Measurements from ENCODE around the gene NEMP1.

NEMP1 gene

DNA sequence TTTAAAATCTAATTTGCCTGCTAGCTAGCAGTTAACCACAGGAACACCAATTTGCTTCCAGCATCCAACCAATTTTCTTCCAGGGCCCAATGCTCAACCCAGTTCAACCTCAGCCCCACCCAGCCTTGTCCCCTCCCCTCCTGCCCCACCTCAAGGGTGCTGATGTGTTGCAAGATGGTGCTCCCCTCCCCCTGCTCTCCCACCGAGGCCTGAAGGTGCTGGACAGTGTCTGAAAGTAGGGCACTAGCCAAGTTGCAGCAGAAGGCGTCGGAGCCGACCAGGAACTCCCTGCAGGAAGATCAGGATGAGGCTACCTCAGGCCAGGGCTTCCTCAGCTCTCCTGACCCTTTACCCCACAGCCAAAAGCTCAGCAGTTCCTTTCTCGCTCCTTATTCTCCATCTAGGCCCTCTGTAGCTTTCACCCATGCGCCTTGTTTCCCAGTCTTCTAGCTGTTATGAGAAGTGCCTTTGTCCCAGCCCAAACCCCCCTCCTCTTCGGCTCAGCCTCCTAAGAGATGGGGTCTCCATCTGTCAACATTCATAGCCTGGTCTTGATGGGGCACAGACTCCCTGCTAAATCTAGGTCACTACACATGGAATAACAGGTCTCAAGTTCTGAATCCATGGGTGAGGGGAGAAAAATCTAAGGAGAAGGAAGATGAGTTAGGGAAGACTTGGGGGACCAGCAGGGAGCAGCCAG lies 29.0 kb upstream of the NEMP1 start:
- TF ChIP-seq, protein P1, sequence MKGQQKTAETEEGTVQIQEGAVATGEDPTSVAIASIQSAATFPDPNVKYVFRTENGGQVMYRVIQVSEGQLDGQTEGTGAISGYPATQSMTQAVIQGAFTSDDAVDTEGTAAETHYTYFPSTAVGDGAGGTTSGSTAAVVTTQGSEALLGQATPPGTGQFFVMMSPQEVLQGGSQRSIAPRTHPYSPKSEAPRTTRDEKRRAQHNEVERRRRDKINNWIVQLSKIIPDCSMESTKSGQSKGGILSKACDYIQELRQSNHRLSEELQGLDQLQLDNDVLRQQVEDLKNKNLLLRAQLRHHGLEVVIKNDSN (IDR thresholded peaks at IDR 0.05): no peak
- TF ChIP-seq TCF12 (IDR thresholded peaks at IDR 0.05; ENCODE audit: low read depth) (no peak), ZBTB7A (IDR thresholded peaks at IDR 0.05; ENCODE audit: low read depth) (no peak), CEBPB (IDR thresholded peaks at IDR 0.05) (peak; percentile 35; the same call in 1 of the 2 replicates), NFIC (IDR thresholded peaks at IDR 0.05) (no peak)
- TF ChIP-seq, protein P2, sequence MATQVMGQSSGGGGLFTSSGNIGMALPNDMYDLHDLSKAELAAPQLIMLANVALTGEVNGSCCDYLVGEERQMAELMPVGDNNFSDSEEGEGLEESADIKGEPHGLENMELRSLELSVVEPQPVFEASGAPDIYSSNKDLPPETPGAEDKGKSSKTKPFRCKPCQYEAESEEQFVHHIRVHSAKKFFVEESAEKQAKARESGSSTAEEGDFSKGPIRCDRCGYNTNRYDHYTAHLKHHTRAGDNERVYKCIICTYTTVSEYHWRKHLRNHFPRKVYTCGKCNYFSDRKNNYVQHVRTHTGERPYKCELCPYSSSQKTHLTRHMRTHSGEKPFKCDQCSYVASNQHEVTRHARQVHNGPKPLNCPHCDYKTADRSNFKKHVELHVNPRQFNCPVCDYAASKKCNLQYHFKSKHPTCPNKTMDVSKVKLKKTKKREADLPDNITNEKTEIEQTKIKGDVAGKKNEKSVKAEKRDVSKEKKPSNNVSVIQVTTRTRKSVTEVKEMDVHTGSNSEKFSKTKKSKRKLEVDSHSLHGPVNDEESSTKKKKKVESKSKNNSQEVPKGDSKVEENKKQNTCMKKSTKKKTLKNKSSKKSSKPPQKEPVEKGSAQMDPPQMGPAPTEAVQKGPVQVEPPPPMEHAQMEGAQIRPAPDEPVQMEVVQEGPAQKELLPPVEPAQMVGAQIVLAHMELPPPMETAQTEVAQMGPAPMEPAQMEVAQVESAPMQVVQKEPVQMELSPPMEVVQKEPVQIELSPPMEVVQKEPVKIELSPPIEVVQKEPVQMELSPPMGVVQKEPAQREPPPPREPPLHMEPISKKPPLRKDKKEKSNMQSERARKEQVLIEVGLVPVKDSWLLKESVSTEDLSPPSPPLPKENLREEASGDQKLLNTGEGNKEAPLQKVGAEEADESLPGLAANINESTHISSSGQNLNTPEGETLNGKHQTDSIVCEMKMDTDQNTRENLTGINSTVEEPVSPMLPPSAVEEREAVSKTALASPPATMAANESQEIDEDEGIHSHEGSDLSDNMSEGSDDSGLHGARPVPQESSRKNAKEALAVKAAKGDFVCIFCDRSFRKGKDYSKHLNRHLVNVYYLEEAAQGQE (IDR thresholded peaks at IDR 0.05; ENCODE audit: low read depth): peak; percentile 64

DNA sequence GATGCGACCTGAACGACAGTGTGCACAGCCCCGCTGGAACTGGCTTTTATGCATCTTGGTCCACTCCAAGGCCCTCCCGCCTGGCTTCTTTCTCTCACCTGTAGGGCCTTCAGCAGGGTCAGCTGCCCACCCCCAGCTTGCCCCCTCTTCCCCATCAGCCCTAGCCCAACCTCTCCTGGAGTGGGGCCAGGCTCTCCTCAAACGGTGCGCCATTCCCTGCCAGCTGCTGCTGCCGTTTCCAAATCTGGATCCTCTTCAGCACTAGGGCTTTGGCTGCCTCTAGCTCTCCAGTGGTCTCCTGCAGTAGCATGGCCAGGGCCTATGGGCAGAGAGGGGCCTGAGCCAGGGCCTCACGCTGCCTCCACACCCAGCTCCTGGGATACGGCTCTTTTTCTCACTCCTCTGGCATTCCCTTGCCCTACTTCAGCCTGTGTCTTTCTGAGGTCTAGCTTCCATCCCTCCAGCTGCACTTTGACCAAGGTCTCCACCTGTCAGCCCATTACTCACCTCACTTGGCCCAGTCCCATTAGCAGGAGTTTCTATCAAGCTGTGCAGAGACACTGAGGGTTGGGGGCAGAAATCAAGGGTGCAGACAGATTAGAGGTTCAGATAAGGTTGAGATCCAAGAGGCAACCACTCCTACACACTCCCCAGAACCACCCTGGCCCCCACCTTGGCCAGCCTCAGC lies 27.6 kb upstream of the NEMP1 start:
- TF ChIP-seq NFIC (IDR thresholded peaks at IDR 0.05): no peak

DNA sequence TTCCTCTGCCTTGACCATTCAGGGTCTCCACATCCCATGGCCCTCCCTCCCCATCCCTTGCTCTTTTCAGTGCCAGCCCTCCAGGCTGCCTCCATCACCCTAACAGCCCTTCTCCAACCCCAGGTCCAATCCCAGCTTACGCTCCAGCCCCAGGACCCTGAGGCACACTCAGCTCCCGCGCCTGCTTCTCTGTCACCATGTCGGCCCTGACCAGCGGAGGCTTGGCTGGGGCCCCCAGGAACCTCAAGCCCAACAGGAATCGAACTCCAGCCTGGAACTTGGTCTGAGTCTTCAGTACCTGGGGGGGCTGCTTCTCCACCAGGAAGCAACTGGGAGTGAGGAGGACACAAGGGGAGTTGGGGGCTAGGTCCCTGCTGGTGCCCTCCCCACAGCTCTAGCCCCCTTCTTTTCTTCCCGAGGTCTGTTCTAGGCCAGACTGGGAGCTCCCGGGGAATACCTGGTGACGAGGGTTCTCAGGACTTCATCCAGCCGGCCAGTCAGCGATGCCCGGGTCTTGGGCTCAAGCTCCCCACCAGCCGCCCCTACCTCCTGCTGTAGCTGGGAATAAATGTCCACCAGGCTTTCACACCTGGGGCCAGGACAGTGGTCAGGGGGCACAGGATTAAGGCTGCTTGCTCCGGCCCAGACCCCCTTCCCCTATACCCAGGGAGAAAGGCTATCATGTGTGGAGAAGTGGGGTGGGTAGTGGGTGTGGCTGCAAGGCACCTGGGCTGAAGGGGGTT lies 26.6 kb upstream of the NEMP1 start:
- TF ChIP-seq EGR1 (IDR thresholded peaks at IDR 0.05) (no peak), TAF1 (IDR thresholded peaks at IDR 0.05; ENCODE audit: low read depth) (no peak), CREB1 (IDR thresholded peaks at IDR 0.05; ENCODE audit: low read depth) (no peak), YY1 (IDR thresholded peaks at IDR 0.05; ENCODE audit: low read depth) (no peak), RAD21 (IDR thresholded peaks at IDR 0.05; ENCODE audit: low read depth) (no peak), TCF12 (IDR thresholded peaks at IDR 0.05; ENCODE audit: low read depth) (no peak), TEAD4 (IDR thresholded peaks at IDR 0.05) (no peak), EP300 (IDR thresholded peaks at IDR 0.05; ENCODE audit: borderline replicate concordance) (no peak)
- TF ChIP-seq, protein P1 (IDR thresholded peaks at IDR 0.05): no peak
- TF ChIP-seq, protein P3, sequence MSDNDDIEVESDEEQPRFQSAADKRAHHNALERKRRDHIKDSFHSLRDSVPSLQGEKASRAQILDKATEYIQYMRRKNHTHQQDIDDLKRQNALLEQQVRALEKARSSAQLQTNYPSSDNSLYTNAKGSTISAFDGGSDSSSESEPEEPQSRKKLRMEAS (IDR thresholded peaks at IDR 0.05): no peak

DNA sequence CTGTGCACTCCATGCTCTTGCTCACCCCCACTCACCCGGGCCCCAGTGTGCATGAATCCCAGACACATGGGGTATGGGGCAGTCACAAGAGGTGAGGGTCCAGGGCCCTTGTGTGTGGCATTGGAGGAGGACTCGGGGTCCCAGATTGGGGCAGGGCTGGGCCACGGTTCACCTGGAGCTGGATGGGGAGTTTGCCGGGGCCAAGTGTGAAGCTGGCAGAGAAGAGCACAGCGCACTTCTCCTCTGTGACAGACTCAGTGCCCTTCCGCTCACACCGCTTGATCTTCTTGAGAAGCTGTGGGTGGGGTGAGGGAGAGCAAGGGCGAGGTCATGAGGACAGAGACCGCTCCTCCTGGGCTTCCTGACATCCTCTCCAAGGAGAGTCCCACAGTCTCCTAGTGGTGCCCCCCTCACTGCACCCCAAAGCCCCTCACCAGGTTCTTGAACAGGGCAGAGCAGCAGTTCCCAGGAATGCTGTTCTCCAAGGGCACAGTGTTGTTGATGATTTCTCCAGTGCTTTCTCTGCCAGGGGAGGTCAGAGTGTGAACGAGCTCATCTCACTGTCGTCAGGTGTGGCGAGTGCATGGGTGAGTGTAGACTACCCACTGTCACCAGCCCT lies 25.8 kb upstream of the NEMP1 start:
- TF ChIP-seq TEAD4 (IDR thresholded peaks at IDR 0.05) (no peak), RAD21 (IDR thresholded peaks at IDR 0.05; ENCODE audit: low read depth) (no peak), EP300 (IDR thresholded peaks at IDR 0.05; ENCODE audit: borderline replicate concordance) (no peak), FOXM1 (IDR thresholded peaks at IDR 0.05; ENCODE audit: borderline replicate concordance, low read depth) (no peak), CEBPB (IDR thresholded peaks at IDR 0.05) (no peak), YY1 (IDR thresholded peaks at IDR 0.05; ENCODE audit: low read depth) (no peak)
- TF ChIP-seq, protein P1 (IDR thresholded peaks at IDR 0.05): no peak
- TF ChIP-seq, protein P2 (IDR thresholded peaks at IDR 0.05; ENCODE audit: low read depth): no peak

DNA sequence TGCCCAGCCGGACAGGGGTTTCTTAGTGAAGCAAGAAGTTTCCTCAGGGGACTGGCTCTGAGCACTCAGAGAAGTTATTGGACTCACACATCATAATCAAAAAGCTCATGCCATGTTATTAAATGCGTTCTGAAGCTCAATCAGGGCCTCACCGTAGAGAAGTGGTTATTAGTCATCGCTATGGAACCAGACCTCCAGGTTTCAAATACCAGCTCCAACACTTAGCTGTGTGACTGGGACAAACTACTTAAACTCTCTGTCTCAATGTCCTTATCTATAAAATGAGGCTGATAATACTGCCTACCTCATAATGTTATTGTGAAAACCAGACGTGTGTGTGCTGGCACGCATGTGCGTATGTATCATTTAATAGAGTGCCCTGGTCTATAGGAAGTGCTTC lies 25.3 kb upstream of the NEMP1 start:
- no peak for TF ChIP-seq NFIC (IDR thresholded peaks at IDR 0.05)
- no peak for TF ChIP-seq EP300 (IDR thresholded peaks at IDR 0.05; ENCODE audit: borderline replicate concordance)

Data from Ishikawa (cell line).